ENCODE data around the gene ARMH2. TPM values are rescaled to one million over a fixed set of nuclear protein-coding genes. Genes with fewer than 3 reads are reported as not detected.

The ARMH2 gene
- polyA plus RNA-seq, 1 donor from 2014 or later, result 0.73 TPM

DNA sequence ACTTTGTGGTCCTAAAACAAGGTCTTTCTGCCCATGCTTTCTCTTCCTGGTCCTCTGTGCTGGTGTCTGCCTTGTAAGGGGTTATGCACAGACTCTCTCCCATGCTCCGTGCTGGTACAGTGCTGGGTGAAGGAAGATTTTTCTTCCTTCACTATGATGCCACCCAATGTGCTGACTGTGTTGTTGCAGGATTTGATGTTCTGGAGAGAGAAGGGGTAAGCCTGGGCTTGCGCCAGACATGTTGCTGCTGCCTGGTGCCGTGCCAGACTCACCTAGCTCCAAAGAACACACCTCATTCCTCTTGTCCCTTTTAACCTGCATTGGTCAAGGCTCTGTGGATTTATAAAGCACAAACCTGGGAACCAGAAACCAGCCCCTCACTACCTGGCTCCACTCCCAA is 28.4 kb upstream of the ARMH2 start:
- H3K36me3 ChIP-seq (ENCODE audit: insufficient read depth, low read length), result peaks cover 22% of the 10 kb centered on the region
- H3K9me2 ChIP-seq (ENCODE audit: insufficient read depth, low read length), result no peaks in the 10 kb centered on the region
- no peaks in the 10 kb centered on the region for H3K27me3 ChIP-seq (ENCODE audit: insufficient read depth, low read depth, low read length)
- no peaks in the 10 kb centered on the region for H3K9me3 ChIP-seq (ENCODE audit: low read length)
- H4K20me1 ChIP-seq (ENCODE audit: insufficient read depth), result no peaks in the 10 kb centered on the region
- no peak overlapping the region for H3K9ac ChIP-seq (ENCODE audit: low read length)
- no peak for TF ChIP-seq SMC3 (conservative IDR thresholded peaks at IDR 0.05; ENCODE audit: poor library complexity)
- TF ChIP-seq, protein P1, sequence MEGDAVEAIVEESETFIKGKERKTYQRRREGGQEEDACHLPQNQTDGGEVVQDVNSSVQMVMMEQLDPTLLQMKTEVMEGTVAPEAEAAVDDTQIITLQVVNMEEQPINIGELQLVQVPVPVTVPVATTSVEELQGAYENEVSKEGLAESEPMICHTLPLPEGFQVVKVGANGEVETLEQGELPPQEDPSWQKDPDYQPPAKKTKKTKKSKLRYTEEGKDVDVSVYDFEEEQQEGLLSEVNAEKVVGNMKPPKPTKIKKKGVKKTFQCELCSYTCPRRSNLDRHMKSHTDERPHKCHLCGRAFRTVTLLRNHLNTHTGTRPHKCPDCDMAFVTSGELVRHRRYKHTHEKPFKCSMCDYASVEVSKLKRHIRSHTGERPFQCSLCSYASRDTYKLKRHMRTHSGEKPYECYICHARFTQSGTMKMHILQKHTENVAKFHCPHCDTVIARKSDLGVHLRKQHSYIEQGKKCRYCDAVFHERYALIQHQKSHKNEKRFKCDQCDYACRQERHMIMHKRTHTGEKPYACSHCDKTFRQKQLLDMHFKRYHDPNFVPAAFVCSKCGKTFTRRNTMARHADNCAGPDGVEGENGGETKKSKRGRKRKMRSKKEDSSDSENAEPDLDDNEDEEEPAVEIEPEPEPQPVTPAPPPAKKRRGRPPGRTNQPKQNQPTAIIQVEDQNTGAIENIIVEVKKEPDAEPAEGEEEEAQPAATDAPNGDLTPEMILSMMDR (IDR thresholded peaks at IDR 0.05; ENCODE audit: poor library complexity, severe bottlenecking), result no peak
- no peak for TF ChIP-seq POLR2AphosphoS5 (IDR thresholded peaks at IDR 0.05)
- TF ChIP-seq TAF1 (IDR thresholded peaks at IDR 0.05; ENCODE audit: low read depth), result no peak
- no peak for TF ChIP-seq MXI1 (conservative IDR thresholded peaks at IDR 0.05; ENCODE audit: poor library complexity, severe bottlenecking)
- TF ChIP-seq EP300 (conservative IDR thresholded peaks at IDR 0.05; ENCODE audit: poor library complexity, severe bottlenecking), result no peak
- no peak for TF ChIP-seq EZH2 (IDR thresholded peaks at IDR 0.05; ENCODE audit: borderline replicate concordance, insufficient read depth, low read length, poor library complexity, severe bottlenecking)
- TF ChIP-seq RAD21 (conservative IDR thresholded peaks at IDR 0.05), result no peak
- TF ChIP-seq, protein P2, sequence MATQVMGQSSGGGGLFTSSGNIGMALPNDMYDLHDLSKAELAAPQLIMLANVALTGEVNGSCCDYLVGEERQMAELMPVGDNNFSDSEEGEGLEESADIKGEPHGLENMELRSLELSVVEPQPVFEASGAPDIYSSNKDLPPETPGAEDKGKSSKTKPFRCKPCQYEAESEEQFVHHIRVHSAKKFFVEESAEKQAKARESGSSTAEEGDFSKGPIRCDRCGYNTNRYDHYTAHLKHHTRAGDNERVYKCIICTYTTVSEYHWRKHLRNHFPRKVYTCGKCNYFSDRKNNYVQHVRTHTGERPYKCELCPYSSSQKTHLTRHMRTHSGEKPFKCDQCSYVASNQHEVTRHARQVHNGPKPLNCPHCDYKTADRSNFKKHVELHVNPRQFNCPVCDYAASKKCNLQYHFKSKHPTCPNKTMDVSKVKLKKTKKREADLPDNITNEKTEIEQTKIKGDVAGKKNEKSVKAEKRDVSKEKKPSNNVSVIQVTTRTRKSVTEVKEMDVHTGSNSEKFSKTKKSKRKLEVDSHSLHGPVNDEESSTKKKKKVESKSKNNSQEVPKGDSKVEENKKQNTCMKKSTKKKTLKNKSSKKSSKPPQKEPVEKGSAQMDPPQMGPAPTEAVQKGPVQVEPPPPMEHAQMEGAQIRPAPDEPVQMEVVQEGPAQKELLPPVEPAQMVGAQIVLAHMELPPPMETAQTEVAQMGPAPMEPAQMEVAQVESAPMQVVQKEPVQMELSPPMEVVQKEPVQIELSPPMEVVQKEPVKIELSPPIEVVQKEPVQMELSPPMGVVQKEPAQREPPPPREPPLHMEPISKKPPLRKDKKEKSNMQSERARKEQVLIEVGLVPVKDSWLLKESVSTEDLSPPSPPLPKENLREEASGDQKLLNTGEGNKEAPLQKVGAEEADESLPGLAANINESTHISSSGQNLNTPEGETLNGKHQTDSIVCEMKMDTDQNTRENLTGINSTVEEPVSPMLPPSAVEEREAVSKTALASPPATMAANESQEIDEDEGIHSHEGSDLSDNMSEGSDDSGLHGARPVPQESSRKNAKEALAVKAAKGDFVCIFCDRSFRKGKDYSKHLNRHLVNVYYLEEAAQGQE (IDR thresholded peaks at IDR 0.05; ENCODE audit: borderline replicate concordance), result no peak
- no peaks in the 10 kb centered on the region for H3F3A ChIP-seq (ENCODE audit: insufficient read depth, low read length, poor library complexity, severe bottlenecking)
- no peak overlapping the region for H3K27ac ChIP-seq (ENCODE audit: low read length)
- no peak overlapping the region for H3K4me3 ChIP-seq (ENCODE audit: low read length)
- H3K4me2 ChIP-seq (ENCODE audit: low read length), result no peak overlapping the region
- H2AFZ ChIP-seq (ENCODE audit: low read depth, low read length), result no peak overlapping the region
- H3K79me2 ChIP-seq (replicated peaks; ENCODE audit: insufficient read depth, low read length), result no peaks in the 10 kb centered on the region

DNA sequence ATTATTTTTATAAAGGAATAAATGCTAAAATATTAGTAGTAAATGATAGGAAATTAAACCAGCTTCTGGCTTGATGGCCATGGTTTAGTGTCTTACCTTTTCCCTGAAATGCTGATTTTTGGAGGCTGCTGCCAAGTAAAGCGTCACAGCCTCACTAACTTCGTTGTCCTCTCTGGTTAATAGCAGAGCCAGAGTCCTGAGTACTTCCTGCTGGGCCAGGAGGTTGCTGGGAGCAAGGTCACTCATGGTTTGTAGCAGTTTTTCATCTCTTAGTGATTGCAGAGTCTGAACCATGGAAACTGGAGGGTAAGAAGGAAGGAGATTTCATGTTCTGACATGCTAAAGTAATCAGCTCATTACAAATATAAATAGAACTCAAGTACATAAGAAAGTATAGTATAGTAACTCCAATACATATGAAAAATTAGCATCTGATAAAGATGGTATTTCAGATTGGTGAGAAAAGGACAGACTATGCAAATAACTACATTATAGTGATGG is 26.5 kb upstream of the ARMH2 start:
- no peak overlapping the region for H2AFZ ChIP-seq (ENCODE audit: low read depth, low read length)
- H3K4me3 ChIP-seq (ENCODE audit: low read length), result no peak overlapping the region
- no peak overlapping the region for H3K4me2 ChIP-seq (ENCODE audit: low read length)
- H3K27me3 ChIP-seq (ENCODE audit: insufficient read depth, low read depth, low read length), result no peaks in the 10 kb centered on the region
- no peaks in the 10 kb centered on the region for H3F3A ChIP-seq (ENCODE audit: insufficient read depth, low read length, poor library complexity, severe bottlenecking)
- H3K9me3 ChIP-seq (ENCODE audit: low read length), result no peaks in the 10 kb centered on the region
- no peaks in the 10 kb centered on the region for H3K79me2 ChIP-seq (replicated peaks; ENCODE audit: insufficient read depth, low read length)
- TF ChIP-seq EZH2 (IDR thresholded peaks at IDR 0.05; ENCODE audit: borderline replicate concordance, insufficient read depth, low read length, poor library complexity, severe bottlenecking) (no peak), SMC3 (conservative IDR thresholded peaks at IDR 0.05; ENCODE audit: poor library complexity) (no peak), POLR2AphosphoS5 (IDR thresholded peaks at IDR 0.05) (no peak), MXI1 (conservative IDR thresholded peaks at IDR 0.05; ENCODE audit: poor library complexity, severe bottlenecking) (no peak), EP300 (conservative IDR thresholded peaks at IDR 0.05; ENCODE audit: poor library complexity, severe bottlenecking) (no peak), TAF1 (IDR thresholded peaks at IDR 0.05; ENCODE audit: low read depth) (no peak), RAD21 (conservative IDR thresholded peaks at IDR 0.05) (no peak)
- TF ChIP-seq, protein P2 (IDR thresholded peaks at IDR 0.05; ENCODE audit: borderline replicate concordance), result no peak
- TF ChIP-seq, protein P1 (IDR thresholded peaks at IDR 0.05; ENCODE audit: poor library complexity, severe bottlenecking), result no peak
- H3K9ac ChIP-seq (ENCODE audit: low read length), result no peak overlapping the region
- no peaks in the 10 kb centered on the region for H4K20me1 ChIP-seq (ENCODE audit: insufficient read depth)
- H3K9me2 ChIP-seq (ENCODE audit: insufficient read depth, low read length), result no peaks in the 10 kb centered on the region
- H3K36me3 ChIP-seq (ENCODE audit: insufficient read depth, low read length), result peaks cover 18% of the 10 kb centered on the region
- H3K27ac ChIP-seq (ENCODE audit: low read length), result peak overlapping the region; percentile 35

Data from neural cell (in vitro differentiated cells).